CD4-positive, alpha-beta T cell treated with Interleukin-4 for 4 hours (primary cell): ENCODE measurements around the gene CCNY.
"Not testable (repeated sequence)": the region's sequence is repeated elsewhere in the genome, so short reads cannot be mapped to it uniquely, and the experiment has no call there.

Experiments
- DNase-seq: peaks from one replicate; pipeline ENCODE4 v3.0.0-alpha.2; 2020

CCNY gene

DNA sequence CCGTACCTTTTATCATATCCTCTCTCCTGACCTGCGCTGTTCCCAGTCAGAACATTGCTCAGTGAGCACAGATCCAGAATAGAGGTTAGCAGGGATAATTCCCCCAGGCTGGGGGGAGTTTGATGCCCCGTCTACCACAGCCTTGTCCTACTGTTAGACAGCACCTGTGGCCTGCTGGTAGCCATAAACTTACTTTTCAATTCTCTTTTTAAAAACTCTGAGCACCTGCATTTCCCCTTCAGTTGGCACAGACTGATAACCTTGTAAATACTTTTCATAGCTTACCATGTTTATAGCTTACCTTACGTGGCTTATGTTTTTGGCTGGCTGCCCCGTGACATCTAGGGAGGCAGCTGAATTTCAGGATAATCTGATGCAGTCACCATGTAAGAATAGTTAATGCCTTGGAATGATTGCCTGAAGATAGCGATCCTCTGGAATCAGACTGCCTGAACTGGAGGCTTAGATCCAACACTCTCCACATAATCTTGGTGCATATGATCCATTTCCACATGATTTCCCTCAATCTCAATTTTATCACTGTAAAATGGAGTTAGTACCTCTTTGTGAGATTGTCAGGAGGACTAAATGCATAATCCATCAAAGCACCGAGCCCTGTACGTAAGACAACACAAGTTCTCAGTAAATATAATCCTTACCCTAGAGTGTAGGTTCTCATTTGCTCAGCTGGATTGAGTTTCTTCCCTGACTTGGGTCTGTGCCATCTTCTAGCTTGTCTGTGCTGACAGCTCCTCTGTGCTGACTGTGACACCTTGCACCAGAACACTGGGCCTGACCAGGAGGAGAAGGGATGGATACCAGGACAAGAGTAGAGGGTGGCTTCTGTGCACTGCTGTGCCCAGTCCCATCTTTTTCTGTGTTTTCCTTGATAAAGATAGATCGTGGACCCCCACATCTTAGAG is 157.1 kb downstream of the CCNY start:
- DNase-seq, result no peak

- DNase-seq, result no peak
Observed at GRCh38 chr10:35495521-35496119, 159.3 kb downstream of the CCNY start.

- no peak for DNase-seq
Observed at GRCh38 chr10:35497909-35498308, 161.6 kb downstream of the CCNY start.

DNA sequence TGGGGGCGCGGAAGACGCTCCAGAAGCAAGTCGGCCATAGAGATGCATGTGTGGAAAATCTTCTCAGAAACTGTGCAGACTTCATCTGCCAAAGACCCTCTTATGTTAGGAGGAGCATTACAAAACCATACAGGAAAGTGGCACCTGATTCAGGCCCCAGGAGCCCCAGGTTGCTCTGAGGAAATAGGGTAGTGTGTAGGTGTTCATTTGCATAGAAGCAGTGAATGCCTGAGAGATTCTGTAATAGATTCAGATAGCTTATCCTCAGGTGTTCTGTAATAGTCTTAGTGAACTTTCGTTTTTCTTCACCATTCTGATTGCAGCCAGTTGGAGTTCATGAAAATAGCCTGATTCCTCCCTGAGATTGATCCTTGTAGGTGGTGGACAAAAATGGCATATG is 162.4 kb downstream of the CCNY start:
- DNase-seq, result no peak

DNA sequence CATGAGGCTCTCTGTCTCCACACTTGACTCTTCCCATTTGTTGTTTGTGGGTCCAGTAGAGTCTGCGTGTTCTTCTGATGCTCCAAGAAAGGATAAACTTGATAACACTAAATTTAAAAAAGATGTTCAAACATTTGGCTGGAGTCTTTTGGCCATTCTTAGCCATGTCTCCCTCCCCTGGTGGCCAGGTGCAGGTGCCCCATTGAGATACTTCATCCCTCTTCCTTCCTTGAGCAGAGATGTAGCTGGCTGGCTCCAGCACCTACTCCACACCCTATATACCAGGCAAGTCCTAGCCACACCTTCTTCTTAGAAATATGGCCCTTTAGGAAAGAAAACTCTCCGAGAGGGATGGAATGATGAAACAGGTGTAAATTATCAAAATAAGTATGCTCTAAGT is 165.6 kb downstream of the CCNY start:
- DNase-seq, result no peak

DNA sequence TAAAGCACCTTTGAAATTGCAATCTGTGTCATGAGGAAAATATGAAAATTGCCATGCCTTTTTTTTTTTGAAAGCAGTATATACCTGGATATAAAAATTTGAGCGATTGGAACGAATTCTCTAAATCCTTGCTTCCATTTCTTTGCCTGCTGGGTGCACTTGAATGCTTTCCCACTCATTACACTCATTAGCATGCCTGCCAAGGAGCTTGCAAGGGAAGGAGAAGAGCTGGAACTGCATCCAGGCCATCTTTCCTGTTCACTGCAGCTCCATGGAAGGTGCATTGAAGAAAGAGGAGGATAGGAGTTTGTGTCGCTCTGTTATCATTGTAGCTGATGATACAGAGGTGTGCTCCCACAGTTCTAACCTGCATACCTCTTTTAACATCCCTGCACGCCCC is 166.4 kb downstream of the CCNY start:
- no peak for DNase-seq

DNA sequence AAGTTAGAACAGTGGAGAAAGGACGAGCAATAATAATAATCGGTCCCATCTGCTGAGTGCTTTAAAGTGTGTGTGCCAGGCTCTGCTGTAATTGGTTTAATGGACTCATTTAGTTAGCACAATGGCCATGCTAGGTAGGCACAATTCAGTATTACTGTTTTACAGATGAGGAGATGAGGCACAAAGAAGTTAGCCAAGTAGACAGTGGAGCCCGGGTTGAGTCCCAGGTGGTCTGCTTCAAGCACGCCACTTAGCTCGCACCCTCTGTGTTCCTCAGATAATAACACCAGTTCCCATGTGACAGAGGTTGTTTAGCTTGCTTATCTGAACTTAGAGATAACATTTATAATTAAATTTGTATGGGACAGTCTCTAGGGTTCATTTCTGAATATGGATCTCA is 167.3 kb downstream of the CCNY start:
- no peak for DNase-seq

DNA sequence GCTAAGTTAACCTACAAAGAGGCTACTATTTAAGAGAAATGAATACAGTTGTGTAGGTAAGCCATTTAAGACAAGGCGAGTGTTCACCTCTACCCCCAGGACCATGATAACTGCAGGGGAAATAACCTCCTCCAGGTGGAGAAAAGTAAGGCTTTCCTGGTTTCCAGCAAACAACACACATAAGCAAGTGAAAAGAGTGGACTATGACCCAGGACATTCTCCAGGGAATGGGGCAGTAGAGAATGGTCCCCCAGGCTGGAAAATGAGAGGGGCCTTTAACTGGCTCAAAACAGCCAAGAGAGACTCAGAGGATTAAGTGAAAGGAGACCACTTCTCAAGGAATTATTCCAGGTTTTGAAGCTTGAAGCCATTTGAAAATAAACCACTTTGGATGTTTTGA is 167.8 kb downstream of the CCNY start:
- no peak for DNase-seq

GRCh38 chr10:35505241-35505873 is 169.0 kb downstream of the CCNY start:
- no peak for DNase-seq

GRCh38 chr10:35506741-35507140 is 170.4 kb downstream of the CCNY start:
- no peak for DNase-seq

GRCh38 chr10:35507519-35508109 is 171.3 kb downstream of the CCNY start:
- no peak for DNase-seq

DNA sequence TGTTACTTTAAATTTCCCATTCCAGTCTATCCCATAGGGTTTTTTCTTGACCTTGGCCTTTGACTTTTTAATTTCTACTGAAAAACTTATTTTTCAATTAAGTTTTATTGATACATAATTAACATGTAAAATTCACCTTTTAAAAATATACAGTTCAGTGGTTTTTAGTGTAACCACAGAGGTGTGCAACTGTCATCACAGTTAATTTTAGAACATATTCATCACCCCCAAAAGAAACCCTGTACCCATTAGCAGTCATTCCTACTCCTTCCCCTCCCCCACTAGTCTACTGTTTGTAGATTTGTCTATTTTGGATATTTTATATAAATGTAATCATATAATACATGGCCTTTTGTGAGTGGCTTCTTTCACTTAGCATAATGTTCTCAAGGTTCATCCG is 172.3 kb downstream of the CCNY start:
- no peak for DNase-seq

DNA sequence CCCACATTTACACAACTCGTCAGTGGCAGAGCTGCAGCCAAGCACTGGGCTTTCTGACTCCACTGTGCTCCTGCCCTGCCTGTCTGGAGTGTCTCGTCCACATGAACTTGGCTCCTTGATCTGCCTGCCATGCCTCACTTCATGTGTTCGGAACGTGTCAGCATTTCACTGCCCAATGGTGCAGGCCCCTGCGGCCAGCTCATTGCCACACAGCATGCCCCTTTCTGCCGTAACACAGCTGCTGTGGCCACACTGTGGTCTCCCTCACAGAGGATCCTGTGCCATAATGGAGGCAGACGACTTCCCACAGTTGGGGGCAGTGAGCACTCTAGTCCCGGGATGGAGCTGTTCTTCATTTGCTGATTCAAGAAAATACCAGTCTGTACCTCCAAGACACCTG is 174.6 kb downstream of the CCNY start:
- no peak for DNase-seq

DNA sequence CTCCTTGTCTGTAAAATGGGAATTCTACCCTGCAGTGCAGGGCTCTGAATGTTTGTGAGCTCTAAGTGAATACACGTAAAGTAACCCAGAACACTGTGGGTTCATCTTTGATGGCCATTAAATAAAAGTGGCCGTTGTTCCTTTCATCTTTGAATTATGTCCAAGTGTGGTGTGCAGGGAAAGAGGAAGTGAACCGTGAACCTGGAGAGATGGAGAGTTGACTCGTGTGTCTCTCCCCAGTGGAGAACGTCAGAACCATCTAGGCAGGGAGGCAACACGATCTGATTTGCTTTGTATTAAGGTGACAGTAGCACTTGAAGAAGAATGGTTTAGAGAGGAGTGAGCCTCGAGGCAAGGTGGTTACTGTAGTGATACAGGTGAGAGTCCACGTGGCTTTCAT is 175.3 kb downstream of the CCNY start:
- DNase-seq, result no peak

- DNase-seq, result no peak
Observed at GRCh38 chr10:35516102-35516670, 179.9 kb downstream of the CCNY start.

DNA sequence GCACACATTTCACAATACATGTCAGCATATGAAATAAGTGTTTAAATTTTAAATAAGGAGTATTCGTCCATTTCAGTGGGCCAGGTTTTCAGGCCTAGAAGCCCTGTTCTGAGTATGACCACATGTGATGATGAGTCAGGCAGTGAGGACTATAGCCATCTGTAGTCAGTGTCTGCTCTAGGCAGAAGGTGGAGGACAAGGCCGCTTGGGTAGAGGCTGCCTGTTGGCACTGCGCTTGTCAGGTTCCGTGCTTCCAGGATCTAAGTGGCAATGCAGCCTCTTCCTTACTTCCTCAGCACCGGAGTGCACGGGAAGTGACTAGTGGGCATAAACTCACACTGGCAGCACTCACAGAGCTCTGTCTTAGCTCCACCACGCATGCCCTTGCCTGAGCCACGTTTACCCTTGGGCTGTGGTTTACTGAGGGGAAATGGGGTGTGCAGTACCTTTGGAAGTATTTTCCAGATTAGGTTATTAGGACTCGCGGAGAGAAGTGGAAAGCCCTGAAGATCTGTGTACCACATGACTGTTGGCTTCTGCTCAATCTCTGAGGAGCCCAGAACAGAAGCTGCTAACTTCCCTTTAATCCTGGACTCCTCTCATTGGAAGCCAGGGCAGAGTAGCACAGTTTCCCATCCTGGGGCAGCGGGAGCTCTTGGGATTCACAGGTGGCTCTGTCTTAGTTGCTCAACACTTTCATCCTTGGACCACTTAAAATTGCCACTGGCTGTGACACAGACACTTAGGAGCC is 181.3 kb downstream of the CCNY start:
- no peak for DNase-seq

DNA sequence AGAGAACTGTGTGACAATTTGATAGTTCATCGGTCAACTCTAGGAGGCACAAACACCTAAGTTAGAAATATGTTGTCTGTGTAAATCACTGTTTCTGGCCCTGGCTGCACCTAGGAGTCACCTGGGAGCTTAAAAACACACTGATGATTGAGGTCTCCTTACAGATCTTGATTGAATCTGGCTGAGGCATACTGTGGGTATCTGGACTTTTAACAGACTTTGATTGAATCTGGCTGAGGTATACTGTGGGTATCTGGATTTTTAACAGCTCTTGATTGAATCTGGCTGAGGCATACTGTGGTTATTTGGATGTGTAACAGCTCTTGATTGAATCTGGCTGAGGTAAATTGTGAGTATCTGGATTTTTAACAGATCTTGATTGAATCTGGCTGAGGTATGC is 181.9 kb downstream of the CCNY start:
- DNase-seq, result not testable (repeated sequence)

GRCh38 chr10:35520996-35521395 is 184.7 kb downstream of the CCNY start:
- DNase-seq, result no peak

DNA sequence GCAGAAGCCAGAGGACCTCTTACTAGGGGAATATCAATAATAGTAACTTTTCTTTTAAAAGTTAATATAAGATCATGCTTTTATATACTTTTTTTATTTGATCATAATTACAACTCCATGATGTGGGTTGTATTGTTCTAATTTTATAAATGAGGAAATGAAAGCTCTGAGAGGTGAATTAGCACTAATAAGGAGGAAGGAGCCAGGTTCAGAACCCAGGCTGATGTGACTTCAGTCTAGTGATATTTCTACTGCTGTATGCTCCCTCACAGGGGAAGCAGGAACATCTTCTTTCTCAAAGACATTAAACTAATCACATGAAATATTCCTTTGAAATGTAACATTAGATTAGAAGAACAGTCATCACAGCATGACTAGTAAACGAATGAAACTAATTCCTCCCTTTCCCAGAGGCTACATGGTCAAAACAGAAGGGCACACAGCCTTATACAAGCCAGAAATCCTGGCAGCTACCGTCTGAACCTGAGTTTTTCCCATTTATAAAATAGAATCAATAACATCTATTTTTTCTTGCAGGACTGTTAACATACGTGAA is 187.4 kb downstream of the CCNY start:
- no peak for DNase-seq

DNA sequence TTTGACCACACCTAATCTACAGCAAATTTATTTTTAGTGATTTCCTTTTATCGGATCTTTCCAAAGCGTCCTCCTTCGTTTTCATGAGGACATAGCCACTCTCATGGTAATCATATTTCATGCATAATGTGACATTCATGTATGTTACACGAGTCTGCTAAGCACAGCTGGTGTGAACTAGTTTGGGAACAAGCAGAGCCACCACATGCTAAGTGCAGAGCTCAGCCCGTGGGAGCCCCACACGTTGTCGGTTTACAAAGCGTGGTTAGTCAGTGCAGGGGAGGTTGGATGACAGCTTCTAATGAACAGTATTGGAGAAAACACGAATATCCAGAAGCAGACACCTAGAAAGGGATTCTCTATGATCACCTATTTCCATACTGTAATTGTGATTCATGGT is 190.4 kb downstream of the CCNY start:
- DNase-seq, result no peak

DNA sequence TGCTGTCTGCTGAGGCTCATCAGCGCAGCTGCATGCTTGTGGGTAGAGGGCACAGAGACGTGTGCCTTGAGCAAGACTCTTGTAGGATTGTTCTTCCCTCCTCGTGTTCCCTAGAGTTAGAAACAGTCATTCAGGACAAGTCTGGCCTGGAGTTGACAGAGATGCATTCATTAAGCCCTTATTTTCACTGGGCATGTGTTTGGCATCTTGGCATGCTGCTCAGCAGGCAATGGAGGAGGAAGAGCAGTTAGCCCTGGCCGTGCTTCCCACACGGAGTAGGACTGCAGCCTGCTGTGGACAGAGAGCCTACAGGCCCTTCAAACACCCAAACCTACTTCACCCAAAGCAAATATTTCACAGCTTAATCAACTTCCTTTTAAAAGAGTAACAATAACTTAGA is 195.8 kb downstream of the CCNY start:
- DNase-seq, result no peak

DNA sequence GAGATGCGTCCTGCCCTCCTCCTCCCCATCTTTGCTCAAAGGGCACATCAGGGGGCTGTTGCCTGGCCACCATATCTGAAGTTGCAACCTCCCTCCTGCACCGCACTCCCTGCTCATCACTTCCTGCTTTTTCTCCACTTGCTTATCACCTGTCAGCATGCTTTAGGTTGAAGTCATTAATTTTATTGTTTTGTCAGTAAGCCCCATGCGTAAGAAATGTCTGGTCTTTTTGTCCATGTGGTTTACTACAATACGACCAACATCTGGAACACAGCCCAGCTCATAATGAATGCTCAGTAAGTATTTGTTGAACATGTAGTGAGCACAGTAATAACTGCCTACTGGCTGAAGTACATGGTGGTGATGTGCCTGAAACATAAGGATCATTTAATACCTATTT is 197.3 kb downstream of the CCNY start:
- DNase-seq, result no peak
